ENCODE measurements around the gene SSC4D. TPM values are rescaled to one million over a fixed set of nuclear protein-coding genes. Genes with fewer than 3 reads are reported as not detected.

Gene SSC4D
- total RNA-seq, 1 donor from 2014 or later, result 1.0 TPM

DNA sequence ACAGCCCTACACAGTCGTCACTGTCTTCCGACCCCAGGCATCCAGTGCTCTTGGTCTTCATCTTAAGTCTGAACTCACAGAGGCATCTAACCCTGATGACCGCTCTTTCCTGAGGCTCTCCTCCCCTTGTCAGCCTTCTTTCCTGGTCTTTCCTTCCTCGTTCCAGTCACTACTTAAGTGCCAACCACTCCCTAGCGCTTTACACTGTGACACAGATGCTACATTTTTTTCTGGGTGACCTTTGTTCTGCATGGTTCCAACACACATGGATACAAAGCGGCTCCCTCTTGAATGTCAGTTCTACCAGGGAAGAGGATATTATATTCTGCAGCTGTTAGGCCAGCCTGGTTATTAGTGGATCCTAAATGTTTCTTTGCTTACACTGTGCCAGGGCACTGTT lies 63.4 kb downstream of the SSC4D start:
- no peaks in the 10 kb centered on the region for H3K9me3 ChIP-seq (ENCODE audit: control insufficient read depth in 3 of 3, low read length in 3 of 3)
- no peaks in the 10 kb centered on the region for H3K27me3 ChIP-seq (ENCODE audit: control insufficient read depth in 3 of 3, insufficient read depth in 3 of 3, low read length in 3 of 3)
- H3K9ac ChIP-seq (ENCODE audit: low read depth in 1 of 3, low read length in 3 of 3), result no peak overlapping the region
- H3K27ac ChIP-seq (ENCODE audit: low read depth, low read length), result peak overlapping the region; percentile 69
- peaks cover 16 to 45% (median 38%) of the 10 kb centered on the region in 3 donors for H3K36me3 ChIP-seq (ENCODE audit: control insufficient read depth in 3 of 3, insufficient read depth in 3 of 3, low read length in 3 of 3)
- H3K4me1 ChIP-seq (ENCODE audit: control insufficient read depth in 3 of 3, insufficient read depth in 3 of 3, low read length in 3 of 3), result peaks cover 52 to 66% (median 53%) of the 10 kb centered on the region in 3 donors
- H3K4me3 ChIP-seq (ENCODE audit: low read length in 3 of 3), result peak overlapping the region in 1 of 3 donors; percentile 4

GRCh38 chr7:76343931-76344321 lies 65.6 kb downstream of the SSC4D start:
- no peak overlapping the region for H3K9ac ChIP-seq (ENCODE audit: low read depth in 1 of 3, low read length in 3 of 3)
- no peaks in the 10 kb centered on the region for H3K27me3 ChIP-seq (ENCODE audit: control insufficient read depth in 3 of 3, insufficient read depth in 3 of 3, low read length in 3 of 3)
- H3K36me3 ChIP-seq (ENCODE audit: control insufficient read depth in 3 of 3, insufficient read depth in 3 of 3, low read length in 3 of 3), result peaks cover 16 to 35% (median 30%) of the 10 kb centered on the region in 3 donors
- no peak overlapping the region for H3K4me3 ChIP-seq (ENCODE audit: low read length in 3 of 3)
- H3K4me1 ChIP-seq (ENCODE audit: control insufficient read depth in 3 of 3, insufficient read depth in 3 of 3, low read length in 3 of 3), result peaks cover 44 to 61% (median 52%) of the 10 kb centered on the region in 3 donors
- H3K9me3 ChIP-seq (ENCODE audit: control insufficient read depth in 3 of 3, low read length in 3 of 3), result no peaks in the 10 kb centered on the region
- no peak overlapping the region for H3K27ac ChIP-seq (ENCODE audit: low read depth, low read length)

GRCh38 chr7:76343294-76343930 lies 66.1 kb downstream of the SSC4D start:
- H3K9me3 ChIP-seq (ENCODE audit: control insufficient read depth in 3 of 3, low read length in 3 of 3), result no peaks in the 10 kb centered on the region
- peaks cover 16 to 35% (median 30%) of the 10 kb centered on the region in 3 donors for H3K36me3 ChIP-seq (ENCODE audit: control insufficient read depth in 3 of 3, insufficient read depth in 3 of 3, low read length in 3 of 3)
- peaks cover 49 to 65% (median 55%) of the 10 kb centered on the region in 3 donors for H3K4me1 ChIP-seq (ENCODE audit: control insufficient read depth in 3 of 3, insufficient read depth in 3 of 3, low read length in 3 of 3)
- H3K27me3 ChIP-seq (ENCODE audit: control insufficient read depth in 3 of 3, insufficient read depth in 3 of 3, low read length in 3 of 3), result no peaks in the 10 kb centered on the region
- H3K9ac ChIP-seq (ENCODE audit: low read depth in 1 of 3, low read length in 3 of 3), result no peak overlapping the region
- no peak overlapping the region for H3K4me3 ChIP-seq (ENCODE audit: low read length in 3 of 3)
- H3K27ac ChIP-seq (ENCODE audit: low read depth, low read length), result no peak overlapping the region

DNA sequence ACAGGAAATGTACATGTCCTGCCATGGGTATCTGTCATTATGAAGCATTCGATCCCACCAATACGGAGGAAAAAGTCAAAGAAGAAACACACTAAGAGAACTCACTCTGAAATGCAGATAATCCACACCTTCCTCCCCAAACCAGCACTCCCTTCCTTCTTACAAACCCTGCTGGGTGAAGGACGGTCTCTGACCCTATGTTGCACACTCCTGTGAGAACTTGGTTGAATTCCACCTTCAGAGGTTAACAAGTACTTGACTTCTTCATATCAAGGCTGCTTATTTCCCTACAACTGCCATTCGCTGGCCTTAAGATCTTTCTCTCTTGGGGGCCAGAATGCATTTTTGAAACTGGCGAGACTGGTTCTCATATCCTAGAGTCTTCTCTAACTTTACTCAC lies 67.3 kb downstream of the SSC4D start:
- Histone ChIP-seq H3K4me1 (ENCODE audit: control insufficient read depth in 3 of 3, insufficient read depth in 3 of 3, low read length in 3 of 3) (peaks cover 52 to 63% (median 53%) of the 10 kb centered on the region in 3 donors), H3K4me3 (ENCODE audit: low read length in 3 of 3) (no peak overlapping the region), H3K36me3 (ENCODE audit: control insufficient read depth in 3 of 3, insufficient read depth in 3 of 3, low read length in 3 of 3) (peaks cover 16 to 31% (median 30%) of the 10 kb centered on the region in 3 donors), H3K9ac (ENCODE audit: low read depth in 1 of 3, low read length in 3 of 3) (no peak overlapping the region), H3K9me3 (ENCODE audit: control insufficient read depth in 3 of 3, low read length in 3 of 3) (no peaks in the 10 kb centered on the region), H3K27me3 (ENCODE audit: control insufficient read depth in 3 of 3, insufficient read depth in 3 of 3, low read length in 3 of 3) (no peaks in the 10 kb centered on the region), H3K27ac (ENCODE audit: low read depth, low read length) (no peak overlapping the region)

DNA sequence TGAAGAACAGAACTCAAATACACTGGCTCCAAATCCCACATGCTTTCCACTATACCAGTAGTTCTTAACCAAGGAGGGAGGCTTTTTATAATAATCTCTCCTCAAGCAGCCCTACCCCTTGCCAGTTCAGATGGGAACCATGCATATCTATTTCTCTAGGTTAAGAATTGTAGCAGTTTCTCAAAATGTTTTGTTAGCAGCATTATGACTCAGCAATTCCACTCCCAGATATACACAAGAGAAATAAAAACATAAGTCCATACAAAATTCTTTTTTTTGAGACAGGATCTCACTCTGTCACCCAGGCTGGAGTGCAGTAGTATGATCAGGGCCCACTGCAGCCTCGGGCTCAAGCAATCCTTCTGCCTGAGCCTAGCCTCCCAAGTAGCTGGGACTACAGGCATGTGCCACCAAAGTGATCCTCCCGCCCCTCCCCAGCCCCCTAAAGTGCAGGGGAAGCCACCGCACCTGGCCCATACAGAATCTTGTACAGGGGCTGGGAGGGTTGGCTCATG lies 68.8 kb downstream of the SSC4D start:
- no peaks in the 10 kb centered on the region for H3K9me3 ChIP-seq (ENCODE audit: control insufficient read depth in 3 of 3, low read length in 3 of 3)

More for the DNA sequence above, 68.8 kb downstream of the SSC4D start:
- Histone ChIP-seq H3K4me3 (ENCODE audit: low read length in 3 of 3) (no peak overlapping the region), H3K9ac (ENCODE audit: low read depth in 1 of 3, low read length in 3 of 3) (peak overlapping the region in 1 of 3 donors; percentile 36), H3K27me3 (ENCODE audit: control insufficient read depth in 3 of 3, insufficient read depth in 3 of 3, low read length in 3 of 3) (no peaks in the 10 kb centered on the region), H3K27ac (ENCODE audit: low read depth, low read length) (peak overlapping the region; percentile 65), H3K4me1 (ENCODE audit: control insufficient read depth in 3 of 3, insufficient read depth in 3 of 3, low read length in 3 of 3) (peaks cover 49 to 64% (median 51%) of the 10 kb centered on the region in 3 donors), H3K36me3 (ENCODE audit: control insufficient read depth in 3 of 3, insufficient read depth in 3 of 3, low read length in 3 of 3) (peaks cover 10 to 25% (median 20%) of the 10 kb centered on the region in 3 donors)

Other genes with a start within 250 kb of the SSC4D start
- gene SRRM3, start 207.8 kb downstream of the SSC4D start, total RNA-seq, result not detected
- 80.4 TPM for gene HSPB1, start 107.0 kb downstream of the SSC4D start, total RNA-seq
- gene YWHAG, start 50.7 kb downstream of the SSC4D start, total RNA-seq, result 86.1 TPM
- not detected for gene ZP3, start 15.3 kb upstream of the SSC4D start, total RNA-seq
- 4.2 TPM for gene DTX2, start 52.0 kb upstream of the SSC4D start, total RNA-seq
- not detected for gene UPK3B, start 100.9 kb upstream of the SSC4D start, total RNA-seq
- not detected for gene SPDYE16, start 133.6 kb upstream of the SSC4D start, total RNA-seq
- 4.2 TPM for gene POMZP3, start 217.6 kb upstream of the SSC4D start, total RNA-seq

Data from skeletal muscle tissue (tissue), 4 donors.